ENCODE measurements around the gene FAM181A. TPM values are rescaled to one million over a fixed set of nuclear protein-coding genes. Genes with fewer than 3 reads are reported as not detected.
A peak's percentile ranks its signal among the peaks of the same experiment; 100 is the strongest.

The FAM181A gene
- total RNA-seq, 1 donor from 2014 or later, result not detected

DNA sequence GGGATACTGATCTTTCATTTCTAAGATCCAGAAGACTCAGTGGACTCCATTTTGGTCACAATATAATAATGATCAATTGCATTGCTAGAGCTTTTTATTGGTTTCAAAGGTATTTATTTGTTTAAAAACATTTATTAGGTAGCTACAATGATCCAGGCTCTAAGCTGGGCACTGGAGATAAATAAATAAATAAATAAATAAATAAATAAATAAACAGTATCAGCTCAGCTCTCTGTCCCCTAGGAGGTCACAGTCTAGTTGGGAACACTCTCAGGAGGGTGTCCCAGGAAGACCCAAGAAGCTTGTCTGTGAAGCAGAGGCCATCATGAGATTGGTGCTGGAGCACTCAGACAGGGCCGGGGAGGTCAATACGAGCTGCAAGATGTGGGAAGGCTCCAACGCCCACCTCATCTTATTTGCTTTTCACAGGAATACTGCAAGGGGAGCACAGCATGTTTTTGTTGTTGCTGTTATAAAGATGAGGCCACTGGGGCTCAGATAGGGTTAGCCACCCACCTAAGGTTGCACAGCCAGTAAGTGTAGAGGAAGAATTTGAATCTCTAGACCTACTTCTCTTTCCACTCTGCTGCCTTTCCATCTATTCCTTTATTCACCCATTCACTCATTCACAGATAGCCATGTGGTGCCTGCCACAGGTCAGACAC is 33.8 kb downstream of the FAM181A start:
- no peaks in the 10 kb centered on the region for H3K9me3 Mint-ChIP-seq
- Histone ChIP-seq H3K27me3 (no peaks in the 10 kb centered on the region), H3K4me3 (no peak overlapping the region), H3K27ac (no peak overlapping the region), H3K79me2 (ENCODE audit: low read depth) (no peaks in the 10 kb centered on the region), H2AFZ (replicated peaks) (no peak overlapping the region), H3K4me2 (no peak overlapping the region), H4K20me1 (ENCODE audit: low read depth) (no peaks in the 10 kb centered on the region), H3K36me3 (no peaks in the 10 kb centered on the region), H3F3A (ENCODE audit: low read depth) (no peaks in the 10 kb centered on the region), H3K9ac (no peak overlapping the region), H3K4me1 (peaks cover 3% of the 10 kb centered on the region), H3K9me3 (ENCODE audit: low read depth) (no peaks in the 10 kb centered on the region)
- peak overlapping the region; percentile 55 for H3K4me3 Mint-ChIP-seq
- no peak overlapping the region for H3K27ac Mint-ChIP-seq
- DNase-seq (ENCODE audit: low spot score), result no peak
- peaks cover 30% of the 10 kb centered on the region for H3K4me1 Mint-ChIP-seq
- TF ChIP-seq EZH2phosphoT487 (IDR thresholded peaks at IDR 0.05), result no peak
- TF ChIP-seq, protein P1, sequence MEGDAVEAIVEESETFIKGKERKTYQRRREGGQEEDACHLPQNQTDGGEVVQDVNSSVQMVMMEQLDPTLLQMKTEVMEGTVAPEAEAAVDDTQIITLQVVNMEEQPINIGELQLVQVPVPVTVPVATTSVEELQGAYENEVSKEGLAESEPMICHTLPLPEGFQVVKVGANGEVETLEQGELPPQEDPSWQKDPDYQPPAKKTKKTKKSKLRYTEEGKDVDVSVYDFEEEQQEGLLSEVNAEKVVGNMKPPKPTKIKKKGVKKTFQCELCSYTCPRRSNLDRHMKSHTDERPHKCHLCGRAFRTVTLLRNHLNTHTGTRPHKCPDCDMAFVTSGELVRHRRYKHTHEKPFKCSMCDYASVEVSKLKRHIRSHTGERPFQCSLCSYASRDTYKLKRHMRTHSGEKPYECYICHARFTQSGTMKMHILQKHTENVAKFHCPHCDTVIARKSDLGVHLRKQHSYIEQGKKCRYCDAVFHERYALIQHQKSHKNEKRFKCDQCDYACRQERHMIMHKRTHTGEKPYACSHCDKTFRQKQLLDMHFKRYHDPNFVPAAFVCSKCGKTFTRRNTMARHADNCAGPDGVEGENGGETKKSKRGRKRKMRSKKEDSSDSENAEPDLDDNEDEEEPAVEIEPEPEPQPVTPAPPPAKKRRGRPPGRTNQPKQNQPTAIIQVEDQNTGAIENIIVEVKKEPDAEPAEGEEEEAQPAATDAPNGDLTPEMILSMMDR (IDR thresholded peaks at IDR 0.05), result no peak
- TF ChIP-seq EZH2 (IDR thresholded peaks at IDR 0.05), result no peak
- H3K27me3 Mint-ChIP-seq (ENCODE audit: insufficient read depth, low read depth), result peaks cover 7% of the 10 kb centered on the region
- H3K36me3 Mint-ChIP-seq, result no peaks in the 10 kb centered on the region

DNA sequence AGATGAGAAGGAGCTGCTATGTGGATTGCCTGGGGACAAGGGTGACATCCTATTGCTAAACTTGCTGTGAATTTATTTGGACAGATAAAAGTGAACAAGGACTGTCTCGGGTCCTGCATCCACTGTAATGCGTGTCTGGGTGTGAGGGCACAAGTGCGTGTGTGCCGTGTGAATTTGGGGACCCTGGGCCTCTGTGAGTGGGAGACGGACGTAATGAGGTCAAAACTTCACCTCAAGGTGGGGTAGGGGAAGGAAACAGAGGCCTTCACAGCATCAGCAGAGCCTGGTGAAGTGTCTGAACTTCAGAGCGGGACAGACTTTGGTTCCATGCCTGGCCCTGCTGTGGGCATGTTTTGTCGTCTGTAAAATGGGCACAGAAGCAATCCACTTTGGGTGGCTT is 34.5 kb downstream of the FAM181A start:
- H3K36me3 Mint-ChIP-seq, result no peaks in the 10 kb centered on the region

GRCh38 chr14:93962701-93963601 is 35.8 kb downstream of the FAM181A start:
- H2AFZ ChIP-seq (replicated peaks), result no peak overlapping the region
- no peaks in the 10 kb centered on the region for H3K9me3 ChIP-seq (ENCODE audit: low read depth)
- Mint-ChIP-seq H3K9me3 (no peaks in the 10 kb centered on the region), H3K4me3 (no peak overlapping the region), H3K36me3 (no peaks in the 10 kb centered on the region), H3K27ac (peak overlapping the region; percentile 53), H3K27me3 (ENCODE audit: insufficient read depth, low read depth) (peaks cover 7% of the 10 kb centered on the region), H3K4me1 (peaks cover 17% of the 10 kb centered on the region)
- H3K4me2 ChIP-seq, result no peak overlapping the region
- H4K20me1 ChIP-seq (ENCODE audit: low read depth), result no peaks in the 10 kb centered on the region
- H3K4me3 ChIP-seq, result no peak overlapping the region
- peaks cover 3% of the 10 kb centered on the region for H3K4me1 ChIP-seq
- DNase-seq (ENCODE audit: low spot score), result no peak
- H3K79me2 ChIP-seq (ENCODE audit: low read depth), result no peaks in the 10 kb centered on the region
- H3K27ac ChIP-seq, result no peak overlapping the region
- H3K9ac ChIP-seq, result no peak overlapping the region
- H3K27me3 ChIP-seq, result no peaks in the 10 kb centered on the region
- H3K36me3 ChIP-seq, result no peaks in the 10 kb centered on the region
- H3F3A ChIP-seq (ENCODE audit: low read depth), result no peaks in the 10 kb centered on the region
- TF ChIP-seq EZH2 (IDR thresholded peaks at IDR 0.05) (no peak), EZH2phosphoT487 (IDR thresholded peaks at IDR 0.05) (no peak)
- TF ChIP-seq, protein P1 (IDR thresholded peaks at IDR 0.05), result no peak

More for the DNA sequence above, 34.5 kb downstream of the FAM181A start:
- Histone ChIP-seq H3F3A (ENCODE audit: low read depth) (no peaks in the 10 kb centered on the region), H3K4me2 (no peak overlapping the region), H3K27me3 (no peaks in the 10 kb centered on the region), H3K9me3 (ENCODE audit: low read depth) (no peaks in the 10 kb centered on the region), H3K36me3 (no peaks in the 10 kb centered on the region), H3K79me2 (ENCODE audit: low read depth) (no peaks in the 10 kb centered on the region), H3K9ac (no peak overlapping the region), H3K4me1 (peaks cover 3% of the 10 kb centered on the region), H3K27ac (no peak overlapping the region), H4K20me1 (ENCODE audit: low read depth) (no peaks in the 10 kb centered on the region), H3K4me3 (no peak overlapping the region), H2AFZ (replicated peaks) (no peak overlapping the region)
- no peak for DNase-seq (ENCODE audit: low spot score)
- peak overlapping the region; percentile 55 for H3K4me3 Mint-ChIP-seq
- no peak for TF ChIP-seq EZH2 (IDR thresholded peaks at IDR 0.05)
- TF ChIP-seq EZH2phosphoT487 (IDR thresholded peaks at IDR 0.05), result no peak
- TF ChIP-seq, protein P1 (IDR thresholded peaks at IDR 0.05), result no peak
- no peaks in the 10 kb centered on the region for H3K9me3 Mint-ChIP-seq
- no peak overlapping the region for H3K27ac Mint-ChIP-seq
- peaks cover 26% of the 10 kb centered on the region for H3K4me1 Mint-ChIP-seq
- peaks cover 7% of the 10 kb centered on the region for H3K27me3 Mint-ChIP-seq (ENCODE audit: insufficient read depth, low read depth)
